Stimulated activated naive CD4-positive, alpha-beta T cell (primary cell): ENCODE measurements around the gene LILRB5.
"Not testable (repeated sequence)": the region's sequence is repeated elsewhere in the genome, so short reads cannot be mapped to it uniquely, and the experiment has no call there.

Experiments used
- DNase-seq, 6 experiments: peaks; one replicate each; lab custom pipeline; 2025; lab: John Stamatoyannopoulos, UW

Gene LILRB5

GRCh38 chr19:54242646-54243045 lies 14.4 kb downstream of the LILRB5 start, which contains the start of gene LILRA6:
Gene LILRA6, minus strand, starts transcription at chr19:54242790.
- DNase-seq = not testable (repeated sequence)

GRCh38 chr19:54242234-54242633 lies 14.8 kb downstream of the LILRB5 start:
- DNase-seq = not testable (repeated sequence)

- DNase-seq = not testable (repeated sequence)
Observed at GRCh38 chr19:54240372-54241336, 16.4 kb downstream of the LILRB5 start.

GRCh38 chr19:54239491-54240371 lies 17.3 kb downstream of the LILRB5 start:
- not testable (repeated sequence) for DNase-seq

- no peak for DNase-seq
Observed at GRCh38 chr19:54233941-54234340, 23.1 kb downstream of the LILRB5 start.

GRCh38 chr19:54231077-54231931 lies 25.8 kb downstream of the LILRB5 start:
- peak; percentile 55 to 79 (median 73) for DNase-seq

- no peak for DNase-seq
Observed at GRCh38 chr19:54230031-54230430, 27.0 kb downstream of the LILRB5 start.

GRCh38 chr19:54229146-54229545 lies 27.9 kb downstream of the LILRB5 start:
- DNase-seq = no peak

- not testable (repeated sequence) for DNase-seq
Observed at GRCh38 chr19:54224619-54225018, 32.5 kb downstream of the LILRB5 start.

GRCh38 chr19:54223937-54224281 lies 33.2 kb downstream of the LILRB5 start:
- not testable (repeated sequence) for DNase-seq

GRCh38 chr19:54223277-54223936 lies 33.7 kb downstream of the LILRB5 start:
- DNase-seq = not testable (repeated sequence)

- DNase-seq = not testable (repeated sequence)
Observed at GRCh38 chr19:54222474-54223276, 34.4 kb downstream of the LILRB5 start, which contains the start of gene LILRB3. Gene LILRB3, minus strand, starts transcription at chr19:54223007. Its CDS starts 31 bp downstream, at chr19:54222976.

GRCh38 chr19:54221947-54222346 lies 35.1 kb downstream of the LILRB5 start:
- not testable (repeated sequence) for DNase-seq

- DNase-seq = not testable (repeated sequence)
Observed at GRCh38 chr19:54219702-54220101, 37.4 kb downstream of the LILRB5 start.

GRCh38 chr19:54218960-54219661 lies 38.0 kb downstream of the LILRB5 start:
- DNase-seq = no peak

GRCh38 chr19:54218259-54218658 lies 38.8 kb downstream of the LILRB5 start:
- no peak for DNase-seq

- DNase-seq = not testable (repeated sequence)
Observed at GRCh38 chr19:54217517-54218247, 39.4 kb downstream of the LILRB5 start.

GRCh38 chr19:54216869-54217268 lies 40.2 kb downstream of the LILRB5 start:
- DNase-seq = no peak

GRCh38 chr19:54214734-54215133 lies 42.3 kb downstream of the LILRB5 start:
- DNase-seq = not testable (repeated sequence)
